ENCODE data around the gene HSPA14.
"Not testable (repeated sequence)": the region's sequence is repeated elsewhere in the genome, so short reads cannot be mapped to it uniquely, and the experiment has no call there.

Gene HSPA14

GRCh38 chr10:14837003-14837756 lies 926 bp upstream of the HSPA14 start:
- DNase-seq = no peak

GRCh38 chr10:14838582-14839304 lies 637 bp downstream of the HSPA14 start:
- peak; percentile 55 for DNase-seq

- peak; percentile 35 for DNase-seq
These were observed 1.2 kb downstream of the HSPA14 start for GRCh38 chr10:14839305-14839695.

- DNase-seq = no peak
These were observed 2.1 kb downstream of the HSPA14 start for GRCh38 chr10:14840178-14840577.

- no peak for DNase-seq
These were observed 5.4 kb downstream of the HSPA14 start for GRCh38 chr10:14843327-14843988.

GRCh38 chr10:14844948-14845347 lies 6.8 kb downstream of the HSPA14 start:
- no peak for DNase-seq

GRCh38 chr10:14852236-14852635 lies 14.1 kb downstream of the HSPA14 start:
- no peak for DNase-seq

GRCh38 chr10:14855453-14855852 lies 17.3 kb downstream of the HSPA14 start:
- DNase-seq = no peak

- no peak for DNase-seq
These were observed 20.3 kb downstream of the HSPA14 start for GRCh38 chr10:14858338-14858960.

- no peak for DNase-seq
These were observed 20.9 kb downstream of the HSPA14 start for GRCh38 chr10:14859043-14859442.

GRCh38 chr10:14859775-14860174 lies 21.7 kb downstream of the HSPA14 start:
- no peak for DNase-seq

- DNase-seq = no peak
These were observed 22.7 kb downstream of the HSPA14 start for GRCh38 chr10:14860791-14861190.

GRCh38 chr10:14864466-14864865 lies 26.4 kb downstream of the HSPA14 start:
- not testable (repeated sequence) for DNase-seq

- DNase-seq = not testable (repeated sequence)
These were observed 26.8 kb downstream of the HSPA14 start for GRCh38 chr10:14864871-14865270.

GRCh38 chr10:14873090-14873760 lies 35.1 kb downstream of the HSPA14 start:
- peak; percentile 52 for DNase-seq

GRCh38 chr10:14875941-14876340 lies 37.8 kb downstream of the HSPA14 start:
- no peak for DNase-seq

GRCh38 chr10:14876764-14877163 lies 38.7 kb downstream of the HSPA14 start:
- no peak for DNase-seq

- DNase-seq = peak; percentile 98
These were observed 40.4 kb downstream of the HSPA14 start, which contains the start of gene SUV39H2 for GRCh38 chr10:14878266-14879123. Gene SUV39H2 (plus strand): TSS chr10:14878866. CDS start chr10:14878889, 23 bp downstream.

- DNase-seq = peak; percentile 61
These were observed 41.2 kb downstream of the HSPA14 start for GRCh38 chr10:14879124-14879927.

GRCh38 chr10:14879928-14880193 lies 41.8 kb downstream of the HSPA14 start:
- peak; percentile 27 for DNase-seq

GRCh38 chr10:14880229-14880628 lies 42.1 kb downstream of the HSPA14 start:
- DNase-seq = peak; percentile 30
